Measurements from ENCODE around the gene GOLGA8A.

Gene GOLGA8A

GRCh38 chr15:34442891-34443290 lies 5.3 kb upstream of the GOLGA8A start:
- Histone ChIP-seq H3K4me1 (ENCODE audit: insufficient read depth, poor library complexity, severe bottlenecking) (peaks cover 6% of the 10 kb centered on the region), H3K27ac (ENCODE audit: poor library complexity, severe bottlenecking) (no peak overlapping the region), H3K4me3 (ENCODE audit: severe bottlenecking) (no peak overlapping the region), H3K36me3 (ENCODE audit: low read depth) (no peaks in the 10 kb centered on the region), H3K27me3 (ENCODE audit: insufficient read depth, poor library complexity, severe bottlenecking) (peaks cover 8% of the 10 kb centered on the region), H3K9me3 (ENCODE audit: severe bottlenecking) (no peaks in the 10 kb centered on the region)
- ATAC-seq (ENCODE audit: low read depth) (no peak), DNase-seq (ENCODE audit: low spot score) (no peak)
- TF ChIP-seq, protein P1, sequence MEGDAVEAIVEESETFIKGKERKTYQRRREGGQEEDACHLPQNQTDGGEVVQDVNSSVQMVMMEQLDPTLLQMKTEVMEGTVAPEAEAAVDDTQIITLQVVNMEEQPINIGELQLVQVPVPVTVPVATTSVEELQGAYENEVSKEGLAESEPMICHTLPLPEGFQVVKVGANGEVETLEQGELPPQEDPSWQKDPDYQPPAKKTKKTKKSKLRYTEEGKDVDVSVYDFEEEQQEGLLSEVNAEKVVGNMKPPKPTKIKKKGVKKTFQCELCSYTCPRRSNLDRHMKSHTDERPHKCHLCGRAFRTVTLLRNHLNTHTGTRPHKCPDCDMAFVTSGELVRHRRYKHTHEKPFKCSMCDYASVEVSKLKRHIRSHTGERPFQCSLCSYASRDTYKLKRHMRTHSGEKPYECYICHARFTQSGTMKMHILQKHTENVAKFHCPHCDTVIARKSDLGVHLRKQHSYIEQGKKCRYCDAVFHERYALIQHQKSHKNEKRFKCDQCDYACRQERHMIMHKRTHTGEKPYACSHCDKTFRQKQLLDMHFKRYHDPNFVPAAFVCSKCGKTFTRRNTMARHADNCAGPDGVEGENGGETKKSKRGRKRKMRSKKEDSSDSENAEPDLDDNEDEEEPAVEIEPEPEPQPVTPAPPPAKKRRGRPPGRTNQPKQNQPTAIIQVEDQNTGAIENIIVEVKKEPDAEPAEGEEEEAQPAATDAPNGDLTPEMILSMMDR (IDR thresholded peaks at IDR 0.05; ENCODE audit: poor library complexity, severe bottlenecking), result no peak

DNA sequence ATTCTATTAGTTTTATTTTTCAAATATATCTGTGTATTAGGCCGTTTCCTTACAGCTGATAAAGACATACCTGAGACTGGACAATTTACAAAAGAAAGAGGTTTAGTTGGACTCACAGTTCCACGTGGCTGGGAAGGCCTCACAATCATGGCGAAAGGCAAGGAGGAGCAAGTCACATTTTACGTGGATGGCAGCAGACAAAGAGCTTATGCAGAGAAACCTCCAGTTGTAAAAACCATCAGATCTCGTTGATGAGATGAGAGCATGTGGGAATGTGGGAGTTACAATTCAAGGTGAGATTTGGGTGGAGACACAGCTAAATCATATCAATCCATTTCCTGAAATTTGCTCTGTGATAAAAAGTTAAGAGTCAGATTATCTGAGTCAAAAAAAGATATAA lies 2.3 kb upstream of the GOLGA8A start:
- Histone ChIP-seq H3K27ac (ENCODE audit: poor library complexity, severe bottlenecking) (no peak overlapping the region), H3K4me1 (ENCODE audit: insufficient read depth, poor library complexity, severe bottlenecking) (peaks cover 7% of the 10 kb centered on the region), H3K27me3 (ENCODE audit: insufficient read depth, poor library complexity, severe bottlenecking) (peaks cover 3% of the 10 kb centered on the region), H3K9me3 (ENCODE audit: severe bottlenecking) (no peaks in the 10 kb centered on the region), H3K4me3 (ENCODE audit: severe bottlenecking) (no peak overlapping the region), H3K36me3 (ENCODE audit: low read depth) (no peaks in the 10 kb centered on the region)
- DNase-seq (ENCODE audit: low spot score) (no peak), ATAC-seq (ENCODE audit: low read depth) (no peak)
- TF ChIP-seq, protein P1 (IDR thresholded peaks at IDR 0.05; ENCODE audit: poor library complexity, severe bottlenecking), result no peak

DNA sequence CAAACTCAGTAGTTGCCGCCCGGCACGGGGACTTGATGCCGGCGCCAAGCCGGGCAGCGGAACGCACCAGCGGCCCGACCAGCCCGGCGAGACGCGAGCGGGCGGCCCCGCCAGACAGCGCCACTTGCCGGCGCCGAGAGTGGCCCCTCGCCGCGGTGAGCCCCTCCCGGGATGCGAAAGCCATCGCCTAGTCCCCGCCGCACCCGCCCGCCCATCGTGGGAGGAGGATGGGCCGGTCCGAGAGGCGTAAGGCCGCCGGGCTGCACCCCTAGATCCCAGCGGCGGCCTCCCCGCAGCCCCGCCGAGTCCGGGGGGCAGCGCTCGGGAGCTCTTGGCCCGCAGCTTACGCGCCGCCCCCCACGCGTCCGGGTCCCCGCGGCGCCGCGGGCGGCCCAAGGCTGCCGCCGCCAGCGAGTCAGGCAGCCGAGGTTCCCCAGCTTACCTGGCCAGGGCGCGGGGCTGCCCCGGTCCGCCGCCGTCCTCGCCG lies 609 bp downstream of the GOLGA8A start:
- Histone ChIP-seq H3K4me1 (ENCODE audit: insufficient read depth, poor library complexity, severe bottlenecking) (peaks cover 7% of the 10 kb centered on the region), H3K27me3 (ENCODE audit: insufficient read depth, poor library complexity, severe bottlenecking) (peaks cover 3% of the 10 kb centered on the region), H3K4me3 (ENCODE audit: severe bottlenecking) (peak overlapping the region; percentile 63), H3K27ac (ENCODE audit: poor library complexity, severe bottlenecking) (no peak overlapping the region), H3K36me3 (ENCODE audit: low read depth) (no peaks in the 10 kb centered on the region), H3K9me3 (ENCODE audit: severe bottlenecking) (no peaks in the 10 kb centered on the region)
- ATAC-seq (ENCODE audit: low read depth) (peak; percentile 56), DNase-seq (ENCODE audit: low spot score) (no peak)
- TF ChIP-seq, protein P1 (IDR thresholded peaks at IDR 0.05; ENCODE audit: poor library complexity, severe bottlenecking), result no peak

- DNase-seq (ENCODE audit: low spot score) (no peak), ATAC-seq (ENCODE audit: low read depth) (peak; percentile 48)
- Histone ChIP-seq H3K36me3 (ENCODE audit: low read depth) (no peaks in the 10 kb centered on the region), H3K27me3 (ENCODE audit: insufficient read depth, poor library complexity, severe bottlenecking) (peaks cover 3% of the 10 kb centered on the region), H3K4me3 (ENCODE audit: severe bottlenecking) (peak overlapping the region; percentile 63), H3K27ac (ENCODE audit: poor library complexity, severe bottlenecking) (no peak overlapping the region), H3K9me3 (ENCODE audit: severe bottlenecking) (no peaks in the 10 kb centered on the region), H3K4me1 (ENCODE audit: insufficient read depth, poor library complexity, severe bottlenecking) (peaks cover 7% of the 10 kb centered on the region)
- TF ChIP-seq, protein P1 (IDR thresholded peaks at IDR 0.05; ENCODE audit: poor library complexity, severe bottlenecking), result no peak
Measured at GRCh38 chr15:34436126-34436955, 1.3 kb downstream of the GOLGA8A start.

DNA sequence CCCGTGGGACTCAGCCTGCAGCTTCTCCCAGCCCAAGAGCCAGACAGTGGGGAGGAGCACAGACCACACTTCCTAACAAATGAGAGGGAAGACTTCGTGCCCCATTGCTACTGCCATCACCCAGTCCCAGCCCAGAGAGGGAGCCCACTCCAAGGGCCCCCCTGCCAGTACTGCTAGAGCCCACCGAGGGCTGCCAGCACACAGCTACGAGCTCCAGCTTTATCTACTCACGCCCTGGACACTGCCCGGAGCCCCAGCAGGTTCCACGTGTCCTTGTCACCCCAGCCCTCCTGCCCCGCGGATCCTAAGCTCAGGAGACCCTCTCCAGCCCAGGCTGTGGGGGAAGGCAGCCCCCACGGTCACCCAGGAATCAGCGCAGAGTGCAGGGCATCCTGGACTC lies 1.9 kb downstream of the GOLGA8A start:
- Histone ChIP-seq H3K27me3 (ENCODE audit: insufficient read depth, poor library complexity, severe bottlenecking) (peaks cover 3% of the 10 kb centered on the region), H3K36me3 (ENCODE audit: low read depth) (no peaks in the 10 kb centered on the region), H3K9me3 (ENCODE audit: severe bottlenecking) (no peaks in the 10 kb centered on the region), H3K4me1 (ENCODE audit: insufficient read depth, poor library complexity, severe bottlenecking) (peaks cover 7% of the 10 kb centered on the region), H3K27ac (ENCODE audit: poor library complexity, severe bottlenecking) (no peak overlapping the region), H3K4me3 (ENCODE audit: severe bottlenecking) (peak overlapping the region; percentile 63)
- no peak for ATAC-seq (ENCODE audit: low read depth)
- peak; percentile 36 for DNase-seq (ENCODE audit: low spot score)
- TF ChIP-seq, protein P1 (IDR thresholded peaks at IDR 0.05; ENCODE audit: poor library complexity, severe bottlenecking), result no peak

Data from RWPE2 (cell line).